Mammary epithelial cell (primary cell): Measurements from ENCODE around the gene TTC39A.

Experiments
- EZH2 ChIP-seq: IDR thresholded peaks from 2 replicates; pipeline ENCODE4 v1.6.1; 2012; ENCODE audit warnings: low read length, inconsistent platforms, borderline replicate concordance
- TF ChIP-seq, protein P1 (sequence below), 2 donors: IDR thresholded peaks in 1 of 2; conservative IDR thresholded peaks in 1 of 2; 2 replicates each; pipeline ENCODE4 v1.5.1; 2011 to 2012; ENCODE audit warnings: inconsistent platforms in 2 of 2, low read length in 2 of 2, mild to moderate bottlenecking in 2 of 2, control low read depth in 1 of 2, low read depth in 1 of 2; ENCODE audit not compliant: insufficient read depth in 1 of 2; ENCODE audit errors: extremely low read depth in 1 of 2

DNA sequence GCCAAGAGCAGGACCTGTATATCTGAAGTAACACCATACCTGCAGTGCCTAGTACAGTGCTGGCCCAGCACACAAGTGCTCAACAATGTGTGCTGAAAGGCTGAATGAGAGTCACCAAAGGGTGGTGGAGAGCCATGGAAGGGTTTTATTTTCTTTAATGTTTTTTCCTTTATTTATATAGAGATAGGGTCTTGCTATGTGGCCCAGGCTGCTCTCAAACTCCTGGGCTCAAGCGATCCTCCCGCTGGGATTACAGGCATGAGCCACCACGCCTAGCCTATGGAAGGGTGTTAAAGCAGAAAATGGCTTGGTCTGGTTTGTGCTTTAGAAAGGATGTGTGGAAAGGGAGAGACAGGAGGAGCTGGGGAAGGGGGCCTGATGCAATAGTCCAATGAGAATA, 13.3 kb upstream of the TTC39A start:
- TF ChIP-seq, protein P1, sequence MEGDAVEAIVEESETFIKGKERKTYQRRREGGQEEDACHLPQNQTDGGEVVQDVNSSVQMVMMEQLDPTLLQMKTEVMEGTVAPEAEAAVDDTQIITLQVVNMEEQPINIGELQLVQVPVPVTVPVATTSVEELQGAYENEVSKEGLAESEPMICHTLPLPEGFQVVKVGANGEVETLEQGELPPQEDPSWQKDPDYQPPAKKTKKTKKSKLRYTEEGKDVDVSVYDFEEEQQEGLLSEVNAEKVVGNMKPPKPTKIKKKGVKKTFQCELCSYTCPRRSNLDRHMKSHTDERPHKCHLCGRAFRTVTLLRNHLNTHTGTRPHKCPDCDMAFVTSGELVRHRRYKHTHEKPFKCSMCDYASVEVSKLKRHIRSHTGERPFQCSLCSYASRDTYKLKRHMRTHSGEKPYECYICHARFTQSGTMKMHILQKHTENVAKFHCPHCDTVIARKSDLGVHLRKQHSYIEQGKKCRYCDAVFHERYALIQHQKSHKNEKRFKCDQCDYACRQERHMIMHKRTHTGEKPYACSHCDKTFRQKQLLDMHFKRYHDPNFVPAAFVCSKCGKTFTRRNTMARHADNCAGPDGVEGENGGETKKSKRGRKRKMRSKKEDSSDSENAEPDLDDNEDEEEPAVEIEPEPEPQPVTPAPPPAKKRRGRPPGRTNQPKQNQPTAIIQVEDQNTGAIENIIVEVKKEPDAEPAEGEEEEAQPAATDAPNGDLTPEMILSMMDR (conservative IDR thresholded peaks at IDR 0.05 in 1 of 2, IDR thresholded peaks at IDR 0.05 in 1 of 2; ENCODE audit: extremely low read depth in 1 of 2, insufficient read depth in 1 of 2, low read depth in 1 of 2, low read length in 2 of 2), result no peak
- TF ChIP-seq EZH2, result no peak
